Stimulated activated CD8-positive, alpha-beta memory T cell treated with anti-CD3 and anti-CD28 coated beads, Interleukin-7, amount 100 ng/mL, for 1 hour (primary cell): ENCODE measurements around the gene SCRT2.
"Not testable (repeated sequence)": the region's sequence is repeated elsewhere in the genome, so short reads cannot be mapped to it uniquely, and the experiment has no call there.

Experiments
- DNase-seq, 2 donors: peaks; one replicate each; pipeline ENCODE4 v3.0.0-alpha.2; 2020; ENCODE audit warnings: low read depth in 2 of 2

Gene SCRT2

DNA sequence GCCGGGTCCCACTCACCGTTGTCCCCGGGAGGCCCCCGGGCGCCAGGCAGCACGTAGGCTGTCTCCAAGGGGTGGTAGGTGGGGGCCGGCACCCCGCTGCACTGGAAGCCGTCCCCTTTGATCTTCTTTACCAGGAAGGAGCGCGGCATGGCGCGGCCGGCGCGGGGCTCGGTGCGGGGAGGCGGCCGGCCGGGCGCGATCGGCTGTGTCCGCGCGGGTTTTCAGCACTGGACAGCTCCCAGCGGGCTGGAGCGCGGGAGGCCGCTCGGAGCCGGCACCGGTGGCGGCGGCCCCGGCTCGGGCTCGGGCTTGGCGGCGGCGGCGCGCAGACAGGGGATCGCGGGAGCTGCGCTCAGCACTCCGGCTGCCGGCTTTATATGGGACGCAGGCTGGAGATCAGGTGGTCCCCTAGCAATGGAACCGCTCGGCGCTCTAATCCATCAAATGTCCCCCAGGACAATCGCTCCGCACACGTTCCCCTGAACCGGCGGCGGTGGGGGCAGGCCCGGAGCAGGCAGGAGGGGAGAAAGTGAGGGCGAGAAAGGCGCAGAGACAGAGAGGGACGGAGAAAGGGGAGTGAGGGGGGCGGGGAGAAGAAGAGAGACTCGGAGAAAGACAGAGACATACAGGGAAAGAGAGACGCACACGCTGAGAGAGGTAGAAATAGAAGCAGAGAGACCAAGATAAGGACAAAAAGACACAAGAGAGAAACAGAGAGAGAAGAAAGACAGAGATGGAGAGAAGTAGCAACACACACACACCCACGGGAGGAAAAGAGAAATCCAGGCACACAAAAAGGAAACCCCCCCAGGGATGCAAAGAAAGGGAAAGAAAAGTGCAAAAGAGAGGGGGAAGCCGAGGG lies at the start of gene SCRT2:
Gene SCRT2, minus strand, starts transcription at position 350 of the 862 bp plus-strand sequence. Its CDS starts 201 bp downstream, at position 149.
- peak; percentile 30 to 41 for DNase-seq

- DNase-seq: not testable (repeated sequence)
These were observed 49.2 kb upstream of the SCRT2 start for GRCh38 chr20:724797-725196.

GRCh38 chr20:723756-724155 lies 48.2 kb upstream of the SCRT2 start:
- no peak for DNase-seq

DNA sequence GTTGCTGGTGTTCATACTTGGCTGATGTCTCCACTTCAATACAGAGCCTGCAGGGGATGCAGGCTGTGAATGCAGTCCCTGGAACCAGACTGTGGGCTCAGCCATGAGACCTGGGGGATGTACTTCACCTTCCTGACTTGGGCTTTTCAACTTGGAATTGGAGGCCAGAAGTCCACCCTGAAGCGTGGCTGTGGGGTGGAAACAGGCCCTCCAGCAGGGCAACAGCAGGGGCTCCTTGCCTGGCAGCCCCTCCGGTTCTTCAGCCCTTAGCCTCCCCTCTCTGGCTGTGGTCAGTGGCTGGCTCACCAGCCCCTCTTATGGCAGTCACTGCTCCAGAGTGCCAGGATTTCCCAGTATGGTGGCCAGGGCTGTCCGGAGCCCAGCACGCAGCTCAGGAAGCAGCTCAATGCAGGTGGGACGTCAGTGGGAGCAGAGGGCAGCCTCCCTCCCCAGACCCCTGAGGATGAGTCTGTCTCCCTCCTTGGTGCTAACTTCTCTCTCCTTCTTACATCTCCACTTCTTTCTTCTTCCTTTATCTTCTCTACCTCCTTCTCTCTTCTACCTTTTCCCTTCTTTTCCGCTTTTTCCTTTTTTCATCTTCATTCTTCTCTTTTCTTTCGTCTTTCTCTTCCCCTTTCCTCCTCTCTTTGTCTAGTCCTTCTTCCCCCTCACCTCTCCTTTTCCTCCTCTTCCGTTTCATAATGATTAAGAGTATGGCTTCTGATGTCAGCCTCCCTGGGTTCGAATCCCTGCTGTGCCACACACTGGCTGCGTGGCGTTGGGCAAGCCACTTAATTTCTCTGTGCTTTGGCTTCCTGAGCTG lies 47.4 kb upstream of the SCRT2 start:
- DNase-seq: no peak

- no peak for DNase-seq
These were observed 46.3 kb upstream of the SCRT2 start for GRCh38 chr20:721876-722275.

- DNase-seq: no peak
These were observed 44.2 kb upstream of the SCRT2 start for GRCh38 chr20:719816-720215.

DNA sequence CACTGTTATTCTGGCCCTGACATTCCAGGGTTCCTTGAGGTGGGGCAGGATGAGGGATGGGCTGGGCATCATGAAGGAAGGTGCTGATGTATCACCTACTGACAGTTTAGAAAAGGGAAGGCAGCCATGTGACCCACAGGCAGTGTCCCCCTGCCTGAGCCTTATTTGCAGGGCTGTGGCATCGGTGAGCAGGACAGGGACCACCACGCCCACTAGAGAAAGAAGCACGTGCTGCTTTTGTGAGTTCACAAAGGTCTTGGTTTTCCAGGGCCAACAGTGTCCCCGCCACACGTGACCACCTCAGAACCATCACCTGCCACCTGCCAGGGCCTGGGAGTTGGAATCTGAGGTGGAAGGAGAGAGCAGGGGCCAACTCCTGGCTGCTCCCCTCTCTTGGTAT lies 43.5 kb upstream of the SCRT2 start:
- DNase-seq: no peak

GRCh38 chr20:717832-718231 lies 42.2 kb upstream of the SCRT2 start:
- no peak for DNase-seq

DNA sequence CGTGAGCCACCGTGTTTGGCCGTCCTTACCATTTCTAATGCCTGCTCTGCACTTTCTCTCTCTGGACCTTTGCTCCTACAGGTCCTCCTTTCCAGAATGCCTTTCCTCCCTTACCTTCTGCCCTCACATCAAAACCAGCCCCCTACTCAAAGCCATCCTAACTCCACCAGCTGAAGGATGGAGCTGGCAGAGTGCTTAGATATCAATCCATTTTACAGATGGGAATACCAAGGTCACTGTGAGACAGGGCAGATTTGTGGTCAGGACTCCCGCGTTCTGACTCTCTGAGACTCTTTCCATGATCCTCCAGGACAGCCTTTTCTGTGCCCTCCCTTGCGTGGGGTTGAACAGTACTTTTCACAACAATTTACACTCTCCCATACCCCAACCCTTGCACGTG lies 41.7 kb upstream of the SCRT2 start:
- no peak for DNase-seq

GRCh38 chr20:714453-714852 lies 38.9 kb upstream of the SCRT2 start:
- no peak for DNase-seq

DNA sequence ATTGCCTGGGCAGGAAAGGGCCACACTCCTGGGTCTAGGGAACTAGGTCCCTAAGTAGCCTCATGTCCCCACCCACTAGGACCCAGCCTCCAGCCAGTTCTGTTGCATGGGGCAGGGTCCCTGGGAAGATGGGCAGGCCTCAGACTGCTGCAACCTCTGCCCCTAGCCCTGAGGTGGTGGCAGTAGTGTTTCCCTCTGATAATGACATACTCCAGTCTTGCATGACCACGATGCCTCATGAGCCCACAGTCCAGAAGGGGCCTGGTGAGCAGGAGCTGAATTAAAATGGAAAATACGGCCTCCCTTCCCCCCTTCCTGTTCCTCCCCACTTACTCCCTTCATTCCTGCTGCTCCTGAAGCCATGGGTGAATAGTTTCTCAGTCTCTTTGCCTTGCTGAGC lies 36.0 kb upstream of the SCRT2 start:
- DNase-seq: no peak

- no peak for DNase-seq
These were observed 35.3 kb upstream of the SCRT2 start for GRCh38 chr20:710780-711450.

- DNase-seq: no peak
These were observed 34.6 kb upstream of the SCRT2 start for GRCh38 chr20:709991-710779.

- DNase-seq: no peak
These were observed 33.8 kb upstream of the SCRT2 start for GRCh38 chr20:709423-709822.

DNA sequence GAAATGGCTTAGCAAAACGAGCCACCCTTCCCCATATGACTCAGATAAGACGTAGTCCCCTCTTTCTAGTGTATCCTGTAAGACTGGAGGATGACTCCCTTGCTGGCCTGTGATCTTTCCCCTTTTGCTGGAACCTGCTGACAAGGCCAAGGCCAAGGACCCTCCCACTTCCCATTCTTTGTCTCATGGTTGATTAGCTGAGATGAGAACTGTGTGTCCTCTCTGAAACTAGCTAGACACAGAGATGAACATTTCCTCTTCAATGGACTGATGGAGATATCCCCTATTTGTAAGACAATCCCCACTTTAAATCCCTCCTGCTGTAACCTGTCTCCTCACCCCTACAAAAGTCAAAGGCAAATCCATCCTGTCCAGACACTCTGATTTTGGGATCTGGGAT lies 33.4 kb upstream of the SCRT2 start:
- DNase-seq: no peak

GRCh38 chr20:707451-708110 lies 32.0 kb upstream of the SCRT2 start:
- DNase-seq: no peak

- DNase-seq: no peak
These were observed 30.8 kb upstream of the SCRT2 start for GRCh38 chr20:706366-706885.

GRCh38 chr20:704726-705125 lies 29.1 kb upstream of the SCRT2 start:
- DNase-seq: no peak

DNA sequence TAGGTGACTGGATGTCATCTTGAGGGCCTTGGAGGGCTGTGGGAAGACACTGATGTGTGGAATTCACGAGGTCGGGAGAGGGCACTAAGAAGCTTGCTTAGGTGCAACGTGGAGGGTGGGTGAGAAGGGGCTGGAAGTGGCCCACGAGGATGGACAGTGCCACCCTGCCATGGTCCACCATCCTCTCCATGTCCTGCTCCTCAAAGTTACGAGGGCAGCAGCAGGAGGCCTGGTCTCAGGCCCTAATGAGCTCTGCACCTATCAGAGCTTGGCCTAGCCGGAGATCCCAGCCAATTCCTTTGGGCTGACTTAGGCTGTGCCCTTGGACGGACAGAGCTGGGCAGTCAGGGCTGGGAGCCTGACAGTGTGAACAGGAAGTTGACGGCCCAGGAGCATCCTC lies 27.8 kb upstream of the SCRT2 start:
- no peak for DNase-seq

GRCh38 chr20:703006-703405 lies 27.4 kb upstream of the SCRT2 start:
- no peak for DNase-seq
